Neural cell (in vitro differentiated cells): ENCODE data around the gene WNT4.

Experiments
- CTCF ChIP-seq: fragments of 450-650 bp; IDR thresholded peaks from 2 replicates; pipeline ENCODE4 v1.5.1; 2014; ENCODE audit warnings: antibody characterized with exemption, mild to moderate bottlenecking, moderate library complexity; ENCODE audit not compliant: poor library complexity, severe bottlenecking
- EZH2 ChIP-seq: fragments of 200-600, 300-800 bp; shearing (Covaris generic), sonication (generic); IDR thresholded peaks from 2 replicates; pipeline ENCODE4 v1.6.1; 2014; ENCODE audit warnings: antibody characterized with exemption, low read length, borderline replicate concordance, mild to moderate bottlenecking; ENCODE audit not compliant: insufficient read depth, poor library complexity, severe bottlenecking
- RAD21 ChIP-seq: fragments of 450-650 bp; conservative IDR thresholded peaks from 2 replicates; pipeline ENCODE4 v1.6.1; 2014; ENCODE audit warnings: antibody characterized with exemption, mild to moderate bottlenecking, moderate library complexity
- SMC3 ChIP-seq: fragments of 450-650 bp; conservative IDR thresholded peaks from 2 replicates; pipeline ENCODE4 v1.6.1; 2014; ENCODE audit warnings: antibody characterized with exemption, mild to moderate bottlenecking, moderate library complexity; ENCODE audit not compliant: poor library complexity

GRCh38 chr1:22117238-22117637, 25.7 kb downstream of the WNT4 start:
- no peak for TF ChIP-seq RAD21
- TF ChIP-seq CTCF, result no peak
- TF ChIP-seq EZH2, result no peak
- TF ChIP-seq SMC3, result no peak
